Measurements from ENCODE around the gene SNX33. TPM values are rescaled to one million over a fixed set of nuclear protein-coding genes. Genes with fewer than 3 reads are reported as not detected.

SNX33 gene
- total and polyA plus RNA-seq, 2 of the 13 experiments (the other 11 are each of a cell fraction or from before 2014, with no cell fraction given): 11.0 to 11.6 TPM

- in situ Hi-C loops (cut with HindIII; ENCODE audit: extremely low pct_ligation_motif_present, low pct_unique_long_range_greater_than_20kb): loop anchor here (5.0 to 10.0 kb wide), 2 partner anchors 33 to 284 kb away; partner anchors contain the start of gene MAN2C1
- peaks cover 63% of the 10 kb centered on the region for H3K79me2 ChIP-seq (ENCODE audit: insufficient read depth, low read length)
- H3K9me3 ChIP-seq (ENCODE audit: low read length): no peaks in the 10 kb centered on the region
- intact Hi-C loops (cut with micrococcal nuclease; ENCODE audit: unreplicated experiment): loop anchor here (2.0 kb wide), 1 partner anchor 34 kb away; no protein-coding TSS in a partner anchor
- peaks cover 0 to 1% of the 10 kb centered on the region in 2 experiments; a peak in 2 of 5 replicates for H3K36me3 ChIP-seq (replicated peaks in 1 of 2; ENCODE audit: control insufficient read depth in 1 of 2, insufficient read depth in 2 of 2, low read length in 2 of 2)
- 71% methylated on average over 12 of the region's 19 CpGs for WGBS (ENCODE audit: low lambda C conversion rate)
- no peak for DNase-seq (ENCODE audit: low spot score)
- H4K20me1 ChIP-seq (ENCODE audit: insufficient read depth, low read length): peaks cover 13% of the 10 kb centered on the region
- no peak for ATAC-seq
- H3K4me2 ChIP-seq (ENCODE audit: low read depth, low read length): peak overlapping the region; percentile 97
- peaks cover 0 to 2% of the 10 kb centered on the region in 2 experiments; a peak in 1 of 5 replicates for H3K27me3 ChIP-seq (ENCODE audit: control insufficient read depth in 1 of 2, insufficient read depth in 2 of 2, low read length in 2 of 2)
- peak overlapping the region; percentile 83 to 96 (median 93) for H3K4me3 ChIP-seq (replicated peaks in 1 of 3; ENCODE audit: insufficient read depth in 1 of 3, low read depth in 2 of 3, low read length in 3 of 3)
- no peak overlapping the region for H2AFZ ChIP-seq (ENCODE audit: low read length)
- ChIA-PET POLR2A (interaction anchor here (1.1 to 5.3 kb wide), 3 partner anchors 10 to 195 kb away, joined by 3 to 47 read pairs (median 8); partner anchors contain the start of gene IMP3), CTCF (ENCODE audit: low intra/inter-chr PET ratio, low total read pairs) (no interaction called here)
- FAIRE-seq: no peak
- peak overlapping the region; percentile 89 for H3K9ac ChIP-seq (ENCODE audit: insufficient read depth, low read depth, low read length)
- BruUV-seq (replicated peaks): no TSS peak
- peaks cover 66% of the 10 kb centered on the region for H3K4me1 ChIP-seq (ENCODE audit: insufficient read depth, low read length)
- H3K27ac ChIP-seq (ENCODE audit: extremely low read length, insufficient read depth, low read length): peak overlapping the region; percentile 98
- TF ChIP-seq ZNF232 (CRISPR knock-in tag; IDR thresholded peaks at IDR 0.05; ENCODE audit: borderline replicate concordance) (no peak), KDM6A (CRISPR knock-in tag; IDR thresholded peaks at IDR 0.05; ENCODE audit: low read depth) (no peak), ZHX1 (CRISPR knock-in tag; IDR thresholded peaks at IDR 0.05; ENCODE audit: low read depth) (no peak), SAP130 (CRISPR knock-in tag; IDR thresholded peaks at IDR 0.05; ENCODE audit: low read depth) (0 out of 2 replicates have a peak, but pooled peaks have one; percentile 5), ZBTB38 (CRISPR knock-in tag; IDR thresholded peaks at IDR 0.05) (peak; percentile 5; the same call in 1 of the 2 replicates), SRY (CRISPR knock-in tag; IDR thresholded peaks at IDR 0.05) (no peak), ZSCAN30 (CRISPR knock-in tag; IDR thresholded peaks at IDR 0.05) (no peak), TBP (CRISPR knock-in tag; IDR thresholded peaks at IDR 0.05) (no peak), SP2 (CRISPR knock-in tag; IDR thresholded peaks at IDR 0.05) (no peak), IKZF1 (IDR thresholded peaks at IDR 0.05) (no peak), SALL2 (CRISPR knock-in tag; IDR thresholded peaks at IDR 0.05) (no peak)
- TF ChIP-seq, protein P1, sequence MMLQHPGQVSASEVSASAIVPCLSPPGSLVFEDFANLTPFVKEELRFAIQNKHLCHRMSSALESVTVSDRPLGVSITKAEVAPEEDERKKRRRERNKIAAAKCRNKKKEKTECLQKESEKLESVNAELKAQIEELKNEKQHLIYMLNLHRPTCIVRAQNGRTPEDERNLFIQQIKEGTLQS (CRISPR knock-in tag; IDR thresholded peaks at IDR 0.05): no peak
- TF ChIP-seq, protein P2, sequence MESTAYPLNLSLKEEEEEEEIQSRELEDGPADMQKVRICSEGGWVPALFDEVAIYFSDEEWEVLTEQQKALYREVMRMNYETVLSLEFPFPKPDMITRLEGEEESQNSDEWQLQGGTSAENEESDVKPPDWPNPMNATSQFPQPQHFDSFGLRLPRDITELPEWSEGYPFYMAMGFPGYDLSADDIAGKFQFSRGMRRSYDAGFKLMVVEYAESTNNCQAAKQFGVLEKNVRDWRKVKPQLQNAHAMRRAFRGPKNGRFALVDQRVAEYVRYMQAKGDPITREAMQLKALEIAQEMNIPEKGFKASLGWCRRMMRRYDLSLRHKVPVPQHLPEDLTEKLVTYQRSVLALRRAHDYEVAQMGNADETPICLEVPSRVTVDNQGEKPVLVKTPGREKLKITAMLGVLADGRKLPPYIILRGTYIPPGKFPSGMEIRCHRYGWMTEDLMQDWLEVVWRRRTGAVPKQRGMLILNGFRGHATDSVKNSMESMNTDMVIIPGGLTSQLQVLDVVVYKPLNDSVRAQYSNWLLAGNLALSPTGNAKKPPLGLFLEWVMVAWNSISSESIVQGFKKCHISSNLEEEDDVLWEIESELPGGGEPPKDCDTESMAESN (CRISPR knock-in tag; conservative IDR thresholded peaks at IDR 0.05): no peak
- TF ChIP-seq, protein P3, sequence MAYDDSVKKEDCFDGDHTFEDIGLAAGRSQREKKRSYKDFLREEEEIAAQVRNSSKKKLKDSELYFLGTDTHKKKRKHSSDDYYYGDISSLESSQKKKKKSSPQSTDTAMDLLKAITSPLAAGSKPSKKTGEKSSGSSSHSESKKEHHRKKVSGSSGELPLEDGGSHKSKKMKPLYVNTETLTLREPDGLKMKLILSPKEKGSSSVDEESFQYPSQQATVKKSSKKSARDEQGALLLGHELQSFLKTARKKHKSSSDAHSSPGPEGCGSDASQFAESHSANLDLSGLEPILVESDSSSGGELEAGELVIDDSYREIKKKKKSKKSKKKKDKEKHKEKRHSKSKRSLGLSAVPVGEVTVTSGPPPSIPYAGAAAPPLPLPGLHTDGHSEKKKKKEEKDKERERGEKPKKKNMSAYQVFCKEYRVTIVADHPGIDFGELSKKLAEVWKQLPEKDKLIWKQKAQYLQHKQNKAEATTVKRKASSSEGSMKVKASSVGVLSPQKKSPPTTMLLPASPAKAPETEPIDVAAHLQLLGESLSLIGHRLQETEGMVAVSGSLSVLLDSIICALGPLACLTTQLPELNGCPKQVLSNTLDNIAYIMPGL (CRISPR knock-in tag; IDR thresholded peaks at IDR 0.05; ENCODE audit: borderline replicate concordance in 1 of 2, low read depth in 1 of 2): no peak
- TF ChIP-seq, protein P4, sequence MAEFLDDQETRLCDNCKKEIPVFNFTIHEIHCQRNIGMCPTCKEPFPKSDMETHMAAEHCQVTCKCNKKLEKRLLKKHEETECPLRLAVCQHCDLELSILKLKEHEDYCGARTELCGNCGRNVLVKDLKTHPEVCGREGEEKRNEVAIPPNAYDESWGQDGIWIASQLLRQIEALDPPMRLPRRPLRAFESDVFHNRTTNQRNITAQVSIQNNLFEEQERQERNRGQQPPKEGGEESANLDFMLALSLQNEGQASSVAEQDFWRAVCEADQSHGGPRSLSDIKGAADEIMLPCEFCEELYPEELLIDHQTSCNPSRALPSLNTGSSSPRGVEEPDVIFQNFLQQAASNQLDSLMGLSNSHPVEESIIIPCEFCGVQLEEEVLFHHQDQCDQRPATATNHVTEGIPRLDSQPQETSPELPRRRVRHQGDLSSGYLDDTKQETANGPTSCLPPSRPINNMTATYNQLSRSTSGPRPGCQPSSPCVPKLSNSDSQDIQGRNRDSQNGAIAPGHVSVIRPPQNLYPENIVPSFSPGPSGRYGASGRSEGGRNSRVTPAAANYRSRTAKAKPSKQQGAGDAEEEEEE (CRISPR knock-in tag; IDR thresholded peaks at IDR 0.05; ENCODE audit: borderline replicate concordance): no peak
These were observed 1.5 kb downstream of the SNX33 start for GRCh38 chr15:75649045-75649761.
